ENCODE results near the gene PLS3.
A peak's percentile ranks its signal among the peaks of the same experiment; 100 is the strongest.
"Not testable (repeated sequence)": the region's sequence is repeated elsewhere in the genome, so short reads cannot be mapped to it uniquely, and the experiment has no call there.

Gene PLS3

GRCh38 chrX:115560978-115561604 is at the start of gene PLS3:
TSS of gene PLS3 (plus strand) at chrX:115561174. CDS start at chrX:115610251, 49,077 bp downstream.
- no peak for TF ChIP-seq JUND (IDR thresholded peaks at IDR 0.05; ENCODE audit: low read depth)
- in situ Hi-C loops (cut with HindIII; ENCODE audit: low pct_unique_long_range_greater_than_20kb, low sequenced_read_pairs), result no loop called here
- peak; percentile 81 to 83 for DNase-seq (ENCODE audit: low read depth in 1 of 2, low spot score in 1 of 2)

GRCh38 chrX:115518113-115518512 is 42.9 kb upstream of the PLS3 start:
- no peak for DNase-seq (ENCODE audit: low read depth in 1 of 2, low spot score in 1 of 2)
- TF ChIP-seq JUND (IDR thresholded peaks at IDR 0.05; ENCODE audit: low read depth), result no peak
- in situ Hi-C loops (cut with HindIII; ENCODE audit: low pct_unique_long_range_greater_than_20kb, low sequenced_read_pairs), result no loop called here

GRCh38 chrX:115521741-115522140 is 39.2 kb upstream of the PLS3 start:
- TF ChIP-seq JUND (IDR thresholded peaks at IDR 0.05; ENCODE audit: low read depth), result no peak
- DNase-seq (ENCODE audit: low read depth in 1 of 2, low spot score in 1 of 2), result no peak
- in situ Hi-C loops (cut with HindIII; ENCODE audit: low pct_unique_long_range_greater_than_20kb, low sequenced_read_pairs), result no loop called here

- DNase-seq (ENCODE audit: low read depth in 1 of 2, low spot score in 1 of 2), result no peak
- in situ Hi-C loops (cut with HindIII; ENCODE audit: low pct_unique_long_range_greater_than_20kb, low sequenced_read_pairs), result no loop called here
- no peak for TF ChIP-seq JUND (IDR thresholded peaks at IDR 0.05; ENCODE audit: low read depth)
These were observed 38.0 kb upstream of the PLS3 start for GRCh38 chrX:115522952-115523351.

DNA sequence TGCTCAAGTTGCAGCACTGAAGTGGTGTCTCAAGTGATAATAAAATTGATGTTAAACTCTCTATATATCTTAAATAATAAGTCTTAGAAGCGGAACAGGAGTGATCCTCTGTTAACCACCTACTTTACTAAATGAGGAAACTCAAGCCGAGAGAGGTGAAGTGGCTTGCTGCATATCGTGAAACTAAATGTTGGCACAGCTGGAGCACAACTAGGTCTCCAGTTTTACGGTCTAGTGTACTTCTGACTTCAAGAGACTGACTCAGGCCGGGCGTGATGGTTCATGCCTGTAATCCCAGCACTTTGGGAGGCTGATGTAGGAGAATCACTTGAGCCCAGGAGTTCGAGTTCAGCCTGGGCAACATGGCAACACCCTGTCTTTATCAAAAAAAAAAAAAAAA is 35.5 kb upstream of the PLS3 start:
- TF ChIP-seq JUND (IDR thresholded peaks at IDR 0.05; ENCODE audit: low read depth), result no peak
- in situ Hi-C loops (cut with HindIII; ENCODE audit: low pct_unique_long_range_greater_than_20kb, low sequenced_read_pairs), result no loop called here
- no peak for DNase-seq (ENCODE audit: low read depth in 1 of 2, low spot score in 1 of 2)

DNA sequence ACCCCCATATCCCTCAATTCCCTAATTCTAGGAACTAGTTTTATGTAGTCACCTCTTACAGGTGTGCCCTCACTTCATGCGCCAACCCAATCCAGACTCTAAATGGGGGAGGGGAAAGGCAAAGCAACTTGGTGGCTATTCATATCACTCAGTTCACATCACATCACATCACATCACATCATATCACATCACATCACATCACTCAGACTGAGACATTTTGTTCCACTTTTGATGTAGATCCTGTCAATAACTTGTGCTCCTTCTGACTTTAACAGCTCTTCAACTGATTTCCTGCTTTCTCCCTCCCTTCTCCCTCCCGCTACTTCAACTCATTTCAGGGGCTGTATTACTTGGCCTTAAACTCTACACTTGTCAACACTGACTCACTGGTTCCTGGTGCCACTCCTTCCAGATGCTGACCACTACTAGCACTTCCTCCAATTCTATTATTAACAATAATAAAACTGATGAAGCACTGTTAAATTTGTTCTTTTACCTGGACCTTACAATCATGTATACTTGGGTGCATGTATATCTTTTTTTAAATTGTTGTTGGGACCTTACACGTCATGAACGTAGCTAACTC is 29.1 kb upstream of the PLS3 start:
- TF ChIP-seq JUND (IDR thresholded peaks at IDR 0.05; ENCODE audit: low read depth), result no peak
- no peak for DNase-seq (ENCODE audit: low read depth in 1 of 2, low spot score in 1 of 2)
- in situ Hi-C loops (cut with HindIII; ENCODE audit: low pct_unique_long_range_greater_than_20kb, low sequenced_read_pairs), result no loop called here

GRCh38 chrX:115533485-115533884 is 27.5 kb upstream of the PLS3 start:
- DNase-seq (ENCODE audit: low read depth in 1 of 2, low spot score in 1 of 2), result no peak
- no peak for TF ChIP-seq JUND (IDR thresholded peaks at IDR 0.05; ENCODE audit: low read depth)
- in situ Hi-C loops (cut with HindIII; ENCODE audit: low pct_unique_long_range_greater_than_20kb, low sequenced_read_pairs), result no loop called here

GRCh38 chrX:115534383-115534782 is 26.6 kb upstream of the PLS3 start:
- in situ Hi-C loops (cut with HindIII; ENCODE audit: low pct_unique_long_range_greater_than_20kb, low sequenced_read_pairs), result no loop called here
- no peak for TF ChIP-seq JUND (IDR thresholded peaks at IDR 0.05; ENCODE audit: low read depth)
- no peak for DNase-seq (ENCODE audit: low read depth in 1 of 2, low spot score in 1 of 2)

- no peak for DNase-seq (ENCODE audit: low read depth in 1 of 2, low spot score in 1 of 2)
- in situ Hi-C loops (cut with HindIII; ENCODE audit: low pct_unique_long_range_greater_than_20kb, low sequenced_read_pairs), result no loop called here
- no peak for TF ChIP-seq JUND (IDR thresholded peaks at IDR 0.05; ENCODE audit: low read depth)
These were observed 25.6 kb upstream of the PLS3 start for GRCh38 chrX:115535421-115535820.

DNA sequence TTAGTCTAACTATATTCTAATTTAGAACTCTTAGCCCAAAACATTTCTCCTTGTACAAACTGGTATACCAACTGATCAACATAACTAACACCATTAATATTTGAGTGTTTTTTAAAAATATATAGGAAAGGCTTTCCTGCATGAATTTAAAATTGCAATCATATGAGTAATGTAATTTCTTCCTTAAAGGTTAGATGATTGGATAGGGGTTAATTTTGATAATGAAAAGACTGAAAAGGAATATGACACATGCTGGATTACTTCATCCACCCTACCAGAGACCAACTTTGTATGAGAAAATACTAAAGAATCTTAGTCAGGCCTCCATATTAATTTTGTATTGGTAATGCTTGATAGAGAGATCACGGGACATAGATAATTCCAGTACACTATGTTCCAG is 25.1 kb upstream of the PLS3 start:
- DNase-seq (ENCODE audit: low read depth in 1 of 2, low spot score in 1 of 2), result no peak
- in situ Hi-C loops (cut with HindIII; ENCODE audit: low pct_unique_long_range_greater_than_20kb, low sequenced_read_pairs), result no loop called here
- TF ChIP-seq JUND (IDR thresholded peaks at IDR 0.05; ENCODE audit: low read depth), result no peak

DNA sequence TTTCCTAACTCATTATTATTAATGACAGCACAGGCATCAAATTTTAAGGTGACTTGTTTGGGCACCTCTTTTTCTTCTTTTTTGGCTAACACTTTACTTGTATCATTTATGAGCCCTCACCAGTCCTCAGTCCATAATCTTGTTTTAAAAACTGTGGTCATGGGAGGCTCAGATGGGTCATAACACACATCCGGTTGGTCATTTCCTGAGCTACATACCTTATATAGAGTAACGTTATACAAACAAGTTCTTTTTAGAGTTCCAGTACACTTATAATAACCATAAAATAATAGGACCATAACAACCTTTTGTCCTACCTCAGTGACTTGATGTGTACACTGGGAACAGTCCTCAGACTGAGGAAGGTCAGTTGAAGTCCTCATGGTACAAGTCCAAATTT is 21.1 kb upstream of the PLS3 start:
- no peak for TF ChIP-seq JUND (IDR thresholded peaks at IDR 0.05; ENCODE audit: low read depth)
- in situ Hi-C loops (cut with HindIII; ENCODE audit: low pct_unique_long_range_greater_than_20kb, low sequenced_read_pairs), result no loop called here
- no peak for DNase-seq (ENCODE audit: low read depth in 1 of 2, low spot score in 1 of 2)

GRCh38 chrX:115541045-115541444 is 19.9 kb upstream of the PLS3 start:
- not testable (repeated sequence) for DNase-seq (ENCODE audit: low read depth in 1 of 2, low spot score in 1 of 2)

GRCh38 chrX:115547448-115547847 is 13.5 kb upstream of the PLS3 start:
- in situ Hi-C loops (cut with HindIII; ENCODE audit: low pct_unique_long_range_greater_than_20kb, low sequenced_read_pairs), result no loop called here
- DNase-seq (ENCODE audit: low read depth in 1 of 2, low spot score in 1 of 2), result peak in 1 of 2 experiments; percentile 1
- no peak for TF ChIP-seq JUND (IDR thresholded peaks at IDR 0.05; ENCODE audit: low read depth)

More at GRCh38 chrX:115541045-115541444, 19.9 kb upstream of the PLS3 start:
- in situ Hi-C loops (cut with HindIII; ENCODE audit: low pct_unique_long_range_greater_than_20kb, low sequenced_read_pairs), result not testable (repeated sequence)

GRCh38 chrX:115549008-115549407 is 12.0 kb upstream of the PLS3 start:
- in situ Hi-C loops (cut with HindIII; ENCODE audit: low pct_unique_long_range_greater_than_20kb, low sequenced_read_pairs), result no loop called here
- DNase-seq (ENCODE audit: low read depth in 1 of 2, low spot score in 1 of 2), result no peak
- TF ChIP-seq JUND (IDR thresholded peaks at IDR 0.05; ENCODE audit: low read depth), result no peak

Data from T47D (cell line).